B cell (primary cell): ENCODE measurements around the gene ECT2L.

Experiments
- EZH2 ChIP-seq: IDR thresholded peaks from 2 replicates; pipeline ENCODE4 v1.6.1; 2012; ENCODE audit warnings: borderline replicate concordance, low read depth, mild to moderate bottlenecking, moderate library complexity, low read length; ENCODE audit not compliant: insufficient read depth, poor library complexity, severe bottlenecking
- TF ChIP-seq, protein P1 (sequence below): fragments of 200-600 bp; IDR thresholded peaks from one replicate; pipeline ENCODE4 v1.8.0; 2022; ENCODE audit warnings: antibody characterized with exemption, mild to moderate bottlenecking

DNA sequence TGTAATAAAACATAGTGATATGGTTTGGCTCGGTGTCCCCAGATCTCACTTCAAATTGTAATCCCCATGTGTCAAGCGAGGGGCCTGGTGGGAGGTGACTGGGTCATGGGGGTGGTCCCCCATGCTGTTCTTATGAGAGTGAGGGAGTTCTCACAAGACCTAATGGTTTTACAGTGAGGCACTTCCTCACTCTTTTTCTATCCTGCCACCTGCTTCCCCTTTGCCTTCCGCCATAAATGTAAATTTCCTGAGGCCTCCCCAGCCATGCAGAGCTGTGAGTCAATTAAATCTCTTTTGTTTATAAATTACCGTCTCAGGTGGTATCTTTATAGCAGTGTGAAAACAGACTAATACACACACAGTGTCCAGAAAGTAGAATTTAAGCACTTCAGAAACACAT, 113.6 kb downstream of the ECT2L start:
- TF ChIP-seq EZH2 = no peak
- TF ChIP-seq, protein P1, sequence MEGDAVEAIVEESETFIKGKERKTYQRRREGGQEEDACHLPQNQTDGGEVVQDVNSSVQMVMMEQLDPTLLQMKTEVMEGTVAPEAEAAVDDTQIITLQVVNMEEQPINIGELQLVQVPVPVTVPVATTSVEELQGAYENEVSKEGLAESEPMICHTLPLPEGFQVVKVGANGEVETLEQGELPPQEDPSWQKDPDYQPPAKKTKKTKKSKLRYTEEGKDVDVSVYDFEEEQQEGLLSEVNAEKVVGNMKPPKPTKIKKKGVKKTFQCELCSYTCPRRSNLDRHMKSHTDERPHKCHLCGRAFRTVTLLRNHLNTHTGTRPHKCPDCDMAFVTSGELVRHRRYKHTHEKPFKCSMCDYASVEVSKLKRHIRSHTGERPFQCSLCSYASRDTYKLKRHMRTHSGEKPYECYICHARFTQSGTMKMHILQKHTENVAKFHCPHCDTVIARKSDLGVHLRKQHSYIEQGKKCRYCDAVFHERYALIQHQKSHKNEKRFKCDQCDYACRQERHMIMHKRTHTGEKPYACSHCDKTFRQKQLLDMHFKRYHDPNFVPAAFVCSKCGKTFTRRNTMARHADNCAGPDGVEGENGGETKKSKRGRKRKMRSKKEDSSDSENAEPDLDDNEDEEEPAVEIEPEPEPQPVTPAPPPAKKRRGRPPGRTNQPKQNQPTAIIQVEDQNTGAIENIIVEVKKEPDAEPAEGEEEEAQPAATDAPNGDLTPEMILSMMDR = no peak
